HepG2 (cell line): ENCODE data around the gene PPM1H. TPM values are rescaled to one million over a fixed set of nuclear protein-coding genes. Genes with fewer than 3 reads are reported as not detected.

Experiments used
- BRCA1 ChIP-seq: sonication (generic); formaldehyde crosslinking; IDR thresholded peaks from 2 replicates; pipeline ENCODE4 v1.4.0; 2020; ENCODE audit warnings: missing genetic modification reagents
- EZH2 ChIP-seq: conservative IDR thresholded peaks from 2 replicates; pipeline ENCODE4 v1.6.1; 2012; ENCODE audit warnings: mild to moderate bottlenecking, low read depth, low read length, moderate library complexity
- HOXA3 ChIP-seq: sonication (generic); formaldehyde crosslinking; IDR thresholded peaks from 2 replicates; pipeline ENCODE4 v1.5.0; 2020; ENCODE audit warnings: missing genetic modification reagents
- KMT2B ChIP-seq: IDR thresholded peaks from 2 replicates; pipeline ENCODE4 v1.6.1; 2016; ENCODE audit warnings: missing genetic modification reagents, missing compliant biosample characterization
- MAFF ChIP-seq: IDR thresholded peaks from 2 replicates; pipeline ENCODE4 v1.6.1; 2011; ENCODE audit warnings: low read depth, low read length, improper control_type of control experiment
- SALL2 ChIP-seq: sonication (generic); formaldehyde crosslinking; IDR thresholded peaks from 2 replicates; pipeline ENCODE4 v1.8.1; 2023; ENCODE audit warnings: mild to moderate bottlenecking, missing genetic modification reagents, inconsistent platforms
- XBP1 ChIP-seq: sonication (generic); formaldehyde crosslinking; IDR thresholded peaks from 2 replicates; pipeline ENCODE4 v1.5.0; 2020; ENCODE audit warnings: missing genetic modification reagents
- ZBTB7A ChIP-seq: sonication (generic); formaldehyde crosslinking; IDR thresholded peaks from 2 replicates; pipeline ENCODE4 v1.8.0; 2022; ENCODE audit warnings: mild to moderate bottlenecking, missing genetic modification reagents
- ZFP90 ChIP-seq: sonication (generic); formaldehyde crosslinking; IDR thresholded peaks from 2 replicates; pipeline ENCODE4 v1.8.0; 2022; ENCODE audit warnings: missing genetic modification reagents, mild to moderate bottlenecking, inconsistent platforms, borderline replicate concordance
- ZNF160 ChIP-seq: sonication (generic); formaldehyde crosslinking; IDR thresholded peaks from 2 replicates; pipeline ENCODE4 v1.8.0; 2022; ENCODE audit warnings: mild to moderate bottlenecking, inconsistent platforms, missing genetic modification reagents
- ZNF17 ChIP-seq: sonication (generic); formaldehyde crosslinking; IDR thresholded peaks from 2 replicates; pipeline ENCODE4 v1.5.0; 2020; ENCODE audit warnings: mild to moderate bottlenecking, missing genetic modification reagents
- ZNF547 ChIP-seq: sonication (generic); formaldehyde crosslinking; IDR thresholded peaks from 2 replicates; pipeline ENCODE4 v1.5.1; 2020; ENCODE audit warnings: mild to moderate bottlenecking, missing genetic modification reagents
- ZNF556 ChIP-seq: sonication (generic); formaldehyde crosslinking; IDR thresholded peaks from 2 replicates; pipeline ENCODE4 v1.4.0; 2020; ENCODE audit warnings: mild to moderate bottlenecking, missing genetic modification reagents, borderline replicate concordance
- ZNF660 ChIP-seq: sonication (generic); formaldehyde crosslinking; IDR thresholded peaks from 2 replicates; pipeline ENCODE4 v1.5.1; 2020; ENCODE audit warnings: mild to moderate bottlenecking, low read depth, missing genetic modification reagents, borderline replicate concordance
- ZNF7 ChIP-seq: IDR thresholded peaks from 2 replicates; pipeline ENCODE4 v1.6.1; 2016; ENCODE audit warnings: missing biosample characterization, missing genetic modification reagents
- polyA plus RNA-seq, 8 experiments: library from polyadenylated mRNA; depleted of rRNA in 3 of 8; stranded (reverse) in 7 of 8; unstranded in 1 of 8; fragments of >200 nt; fragmentation: Illumina TruSeq in 4 of 8; extraction: Trizol in 4 of 8; gene quantifications; 2 replicates each; pipeline versions ENCODE4 v1.2.1 to v1.2.3, GENCODE V29; 2011 to 2016; ENCODE audit warnings: low read depth in 4 of 8, missing spikeins in 1 of 8, mixed read lengths in 1 of 8; ENCODE audit not compliant: insufficient read depth in 1 of 8
- total RNA-seq, 5 experiments: library from RNA; depleted of rRNA; stranded (reverse); fragments of >200 nt; fragmentation: Illumina TruSeq; extraction: Trizol; gene quantifications; 2 replicates each; pipeline ENCODE4 v1.2.3, GENCODE V29; 2016; ENCODE audit warnings: low read depth in 1 of 5
- TF ChIP-seq, protein P1 (sequence below): sonication (generic); formaldehyde crosslinking; IDR thresholded peaks from 2 replicates; pipeline ENCODE4 v1.4.0; 2020; ENCODE audit warnings: missing genetic modification reagents
- TF ChIP-seq, protein P2 (sequence below): conservative IDR thresholded peaks from 2 replicates; pipeline ENCODE4 v1.6.1; 2018; ENCODE audit warnings: missing genetic modification reagents
- TF ChIP-seq, protein P3 (sequence below): IDR thresholded peaks from 2 replicates; pipeline ENCODE4 v1.6.1; 2016; ENCODE audit warnings: mild to moderate bottlenecking, missing biosample characterization, missing genetic modification reagents
- TF ChIP-seq, protein P4 (sequence below): sonication (generic); formaldehyde crosslinking; IDR thresholded peaks from 2 replicates; pipeline ENCODE4 v1.9.0; 2021; ENCODE audit warnings: missing genetic modification reagents, mild to moderate bottlenecking, borderline replicate concordance
- TF ChIP-seq, protein P5 (sequence below): sonication (generic); formaldehyde crosslinking; conservative IDR thresholded peaks from 2 replicates; pipeline ENCODE4 v1.4.0; 2020; ENCODE audit warnings: missing genetic modification reagents
- TF ChIP-seq, protein P6 (sequence below): sonication (generic); formaldehyde crosslinking; IDR thresholded peaks from 2 replicates; pipeline ENCODE4 v1.4.0; 2020; ENCODE audit warnings: low read depth, mild to moderate bottlenecking, missing genetic modification reagents

The PPM1H gene
- total and polyA plus RNA-seq, 2 of the 13 experiments (the other 11 are each of a cell fraction or from before 2014, with no cell fraction given), result 29.1 to 38.1 TPM

DNA sequence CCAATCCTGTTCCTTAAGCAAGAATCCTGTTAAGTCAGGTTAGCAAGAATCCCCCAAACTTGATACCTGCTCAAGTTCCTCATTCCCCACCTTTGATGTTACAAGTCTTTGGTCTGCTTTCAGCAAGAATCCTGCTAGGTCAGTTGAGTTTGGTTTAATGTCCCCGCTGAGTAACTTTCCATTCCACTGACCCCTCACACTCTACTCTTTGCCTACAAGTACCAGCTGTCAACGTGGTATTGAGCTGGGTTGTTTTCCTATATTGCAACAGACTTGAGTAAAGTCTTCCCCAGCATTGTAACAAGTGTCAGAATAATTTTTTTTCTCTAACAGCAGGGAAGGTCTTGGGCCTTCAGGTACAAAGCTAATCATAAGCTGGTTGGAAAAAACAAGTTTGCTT, 6.3 kb downstream of the PPM1H start (continued):
- TF ChIP-seq, protein P1, sequence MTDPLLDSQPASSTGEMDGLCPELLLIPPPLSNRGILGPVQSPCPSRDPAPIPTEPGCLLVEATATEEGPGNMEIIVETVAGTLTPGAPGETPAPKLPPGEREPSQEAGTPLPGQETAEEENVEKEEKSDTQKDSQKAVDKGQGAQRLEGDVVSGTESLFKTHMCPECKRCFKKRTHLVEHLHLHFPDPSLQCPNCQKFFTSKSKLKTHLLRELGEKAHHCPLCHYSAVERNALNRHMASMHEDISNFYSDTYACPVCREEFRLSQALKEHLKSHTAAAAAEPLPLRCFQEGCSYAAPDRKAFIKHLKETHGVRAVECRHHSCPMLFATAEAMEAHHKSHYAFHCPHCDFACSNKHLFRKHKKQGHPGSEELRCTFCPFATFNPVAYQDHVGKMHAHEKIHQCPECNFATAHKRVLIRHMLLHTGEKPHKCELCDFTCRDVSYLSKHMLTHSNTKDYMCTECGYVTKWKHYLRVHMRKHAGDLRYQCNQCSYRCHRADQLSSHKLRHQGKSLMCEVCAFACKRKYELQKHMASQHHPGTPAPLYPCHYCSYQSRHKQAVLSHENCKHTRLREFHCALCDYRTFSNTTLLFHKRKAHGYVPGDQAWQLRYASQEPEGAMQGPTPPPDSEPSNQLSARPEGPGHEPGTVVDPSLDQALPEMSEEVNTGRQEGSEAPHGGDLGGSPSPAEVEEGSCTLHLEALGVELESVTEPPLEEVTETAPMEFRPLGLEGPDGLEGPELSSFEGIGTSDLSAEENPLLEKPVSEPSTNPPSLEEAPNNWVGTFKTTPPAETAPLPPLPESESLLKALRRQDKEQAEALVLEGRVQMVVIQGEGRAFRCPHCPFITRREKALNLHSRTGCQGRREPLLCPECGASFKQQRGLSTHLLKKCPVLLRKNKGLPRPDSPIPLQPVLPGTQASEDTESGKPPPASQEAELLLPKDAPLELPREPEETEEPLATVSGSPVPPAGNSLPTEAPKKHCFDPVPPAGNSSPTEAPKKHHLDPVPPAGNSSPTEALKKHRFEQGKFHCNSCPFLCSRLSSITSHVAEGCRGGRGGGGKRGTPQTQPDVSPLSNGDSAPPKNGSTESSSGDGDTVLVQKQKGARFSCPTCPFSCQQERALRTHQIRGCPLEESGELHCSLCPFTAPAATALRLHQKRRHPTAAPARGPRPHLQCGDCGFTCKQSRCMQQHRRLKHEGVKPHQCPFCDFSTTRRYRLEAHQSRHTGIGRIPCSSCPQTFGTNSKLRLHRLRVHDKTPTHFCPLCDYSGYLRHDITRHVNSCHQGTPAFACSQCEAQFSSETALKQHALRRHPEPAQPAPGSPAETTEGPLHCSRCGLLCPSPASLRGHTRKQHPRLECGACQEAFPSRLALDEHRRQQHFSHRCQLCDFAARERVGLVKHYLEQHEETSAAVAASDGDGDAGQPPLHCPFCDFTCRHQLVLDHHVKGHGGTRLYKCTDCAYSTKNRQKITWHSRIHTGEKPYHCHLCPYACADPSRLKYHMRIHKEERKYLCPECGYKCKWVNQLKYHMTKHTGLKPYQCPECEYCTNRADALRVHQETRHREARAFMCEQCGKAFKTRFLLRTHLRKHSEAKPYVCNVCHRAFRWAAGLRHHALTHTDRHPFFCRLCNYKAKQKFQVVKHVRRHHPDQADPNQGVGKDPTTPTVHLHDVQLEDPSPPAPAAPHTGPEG (CRISPR knock-in tag), result no peak
- TF ChIP-seq ZNF160 (no peak), SALL2 (no peak), MAFF (no peak), ZNF660 (CRISPR knock-in tag) (no peak), ZNF7 (no peak), KMT2B (0 out of 2 replicates have a peak, but pooled peaks have one; percentile 39), BRCA1 (no peak), HOXA3 (no peak), EZH2 (no peak), ZNF556 (CRISPR knock-in tag) (no peak), ZFP90 (CRISPR knock-in tag) (no peak), XBP1 (CRISPR knock-in tag) (no peak), ZNF17 (no peak), ZNF547 (no peak), ZBTB7A (no peak)
- TF ChIP-seq, protein P2, sequence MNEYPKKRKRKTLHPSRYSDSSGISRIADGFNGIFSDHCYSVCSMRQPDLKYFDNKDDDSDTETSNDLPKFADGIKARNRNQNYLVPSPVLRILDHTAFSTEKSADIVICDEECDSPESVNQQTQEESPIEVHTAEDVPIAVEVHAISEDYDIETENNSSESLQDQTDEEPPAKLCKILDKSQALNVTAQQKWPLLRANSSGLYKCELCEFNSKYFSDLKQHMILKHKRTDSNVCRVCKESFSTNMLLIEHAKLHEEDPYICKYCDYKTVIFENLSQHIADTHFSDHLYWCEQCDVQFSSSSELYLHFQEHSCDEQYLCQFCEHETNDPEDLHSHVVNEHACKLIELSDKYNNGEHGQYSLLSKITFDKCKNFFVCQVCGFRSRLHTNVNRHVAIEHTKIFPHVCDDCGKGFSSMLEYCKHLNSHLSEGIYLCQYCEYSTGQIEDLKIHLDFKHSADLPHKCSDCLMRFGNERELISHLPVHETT (CRISPR knock-in tag), result no peak
- TF ChIP-seq, protein P3, sequence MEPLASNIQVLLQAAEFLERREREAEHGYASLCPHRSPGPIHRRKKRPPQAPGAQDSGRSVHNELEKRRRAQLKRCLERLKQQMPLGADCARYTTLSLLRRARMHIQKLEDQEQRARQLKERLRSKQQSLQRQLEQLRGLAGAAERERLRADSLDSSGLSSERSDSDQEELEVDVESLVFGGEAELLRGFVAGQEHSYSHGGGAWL (CRISPR knock-in tag), result no peak
- TF ChIP-seq, protein P4, sequence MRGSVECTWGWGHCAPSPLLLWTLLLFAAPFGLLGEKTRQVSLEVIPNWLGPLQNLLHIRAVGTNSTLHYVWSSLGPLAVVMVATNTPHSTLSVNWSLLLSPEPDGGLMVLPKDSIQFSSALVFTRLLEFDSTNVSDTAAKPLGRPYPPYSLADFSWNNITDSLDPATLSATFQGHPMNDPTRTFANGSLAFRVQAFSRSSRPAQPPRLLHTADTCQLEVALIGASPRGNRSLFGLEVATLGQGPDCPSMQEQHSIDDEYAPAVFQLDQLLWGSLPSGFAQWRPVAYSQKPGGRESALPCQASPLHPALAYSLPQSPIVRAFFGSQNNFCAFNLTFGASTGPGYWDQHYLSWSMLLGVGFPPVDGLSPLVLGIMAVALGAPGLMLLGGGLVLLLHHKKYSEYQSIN (CRISPR knock-in tag), result no peak
- TF ChIP-seq, protein P5, sequence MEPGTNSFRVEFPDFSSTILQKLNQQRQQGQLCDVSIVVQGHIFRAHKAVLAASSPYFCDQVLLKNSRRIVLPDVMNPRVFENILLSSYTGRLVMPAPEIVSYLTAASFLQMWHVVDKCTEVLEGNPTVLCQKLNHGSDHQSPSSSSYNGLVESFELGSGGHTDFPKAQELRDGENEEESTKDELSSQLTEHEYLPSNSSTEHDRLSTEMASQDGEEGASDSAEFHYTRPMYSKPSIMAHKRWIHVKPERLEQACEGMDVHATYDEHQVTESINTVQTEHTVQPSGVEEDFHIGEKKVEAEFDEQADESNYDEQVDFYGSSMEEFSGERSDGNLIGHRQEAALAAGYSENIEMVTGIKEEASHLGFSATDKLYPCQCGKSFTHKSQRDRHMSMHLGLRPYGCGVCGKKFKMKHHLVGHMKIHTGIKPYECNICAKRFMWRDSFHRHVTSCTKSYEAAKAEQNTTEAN (CRISPR knock-in tag), result no peak
- TF ChIP-seq, protein P6, sequence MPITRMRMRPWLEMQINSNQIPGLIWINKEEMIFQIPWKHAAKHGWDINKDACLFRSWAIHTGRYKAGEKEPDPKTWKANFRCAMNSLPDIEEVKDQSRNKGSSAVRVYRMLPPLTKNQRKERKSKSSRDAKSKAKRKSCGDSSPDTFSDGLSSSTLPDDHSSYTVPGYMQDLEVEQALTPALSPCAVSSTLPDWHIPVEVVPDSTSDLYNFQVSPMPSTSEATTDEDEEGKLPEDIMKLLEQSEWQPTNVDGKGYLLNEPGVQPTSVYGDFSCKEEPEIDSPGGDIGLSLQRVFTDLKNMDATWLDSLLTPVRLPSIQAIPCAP, result no peak
